OCI-LY7 (cell line): ENCODE measurements around the gene E2F2.

Experiments
- CTCF ChIP-seq: fragments of 200-600 bp; sonication (generic); conservative IDR thresholded peaks from 2 replicates; pipeline ENCODE4 v1.5.1; 2014; ENCODE audit warnings: mild to moderate bottlenecking, antibody characterized with exemption, low read length, moderate library complexity, mixed read lengths
- EZH2phosphoT487 ChIP-seq: fragments of 200-600 bp; sonication (generic); IDR thresholded peaks from 2 replicates; pipeline ENCODE4 v1.6.1; 2018; ENCODE audit warnings: low read depth, borderline replicate concordance, mild to moderate bottlenecking, mixed run types, antibody characterized with exemption, low read length, moderate library complexity, mixed read lengths

GRCh38 chr1:23543707-23544443 lies 12.8 kb upstream of the E2F2 start:
- no peak for TF ChIP-seq CTCF
- TF ChIP-seq EZH2phosphoT487 = no peak
